SU-DHL-6 (cell line): ENCODE measurements around the gene CARD14.

Source experiments
- CTCF ChIP-seq: fragments of 200-600 bp; sonication (generic); IDR thresholded peaks from one replicate; pipeline ENCODE4 v1.5.1; 2017; ENCODE audit warnings: antibody characterized with exemption, mild to moderate bottlenecking, low read length, moderate library complexity; ENCODE audit not compliant: insufficient read depth, poor library complexity, severe bottlenecking
- EZH2phosphoT487 ChIP-seq: fragments of 200-600 bp; sonication (generic), shearing (Covaris generic); conservative IDR thresholded peaks from 2 replicates; pipeline ENCODE4 v1.6.1; 2018; ENCODE audit warnings: mild to moderate bottlenecking, antibody characterized with exemption, low read length, moderate library complexity, mixed read lengths

GRCh38 chr17:80233202-80233601, 63.4 kb downstream of the CARD14 start:
- no peak for TF ChIP-seq CTCF
- no peak for TF ChIP-seq EZH2phosphoT487
